HEK293 (cell line): ENCODE data around the gene PSMD9.
"Not testable (repeated sequence)": the region's sequence is repeated elsewhere in the genome, so short reads cannot be mapped to it uniquely, and the experiment has no call there.

Experiments used
- CTCF ChIA-PET: fragments of 350-600 bp; formaldehyde crosslinking; extraction: SDS; loops from one replicate; lab custom pipeline; 2021; ENCODE audit warnings: antibody characterized with exemption; lab: Yijun Ruan, JAX
- POLR2A ChIA-PET: fragments of 300-600 bp; formaldehyde crosslinking; extraction: SDS; loops from one replicate; lab custom pipeline; 2020; ENCODE audit warnings: antibody characterized with exemption, inconsistent platforms; lab: Yijun Ruan, JAX
- H3K27ac ChIP-seq: fragments of 200-500 bp; sonication (Bioruptor generic); 2 replicates; pipeline ENCODE4 v1.5.1; 2014; ENCODE audit warnings: low read depth, low read length, control low read depth, inconsistent platforms; ENCODE audit errors: extremely low read depth
- H3K36me3 ChIP-seq, 2 experiments: fragments of 200-500 bp in 1 of 2; sonication (Bioruptor generic) in 1 of 2; 1 replicate in 1 of 2; 2 replicates in 1 of 2; pipeline ENCODE4 v1.5.1; 2014 to 2017; ENCODE audit warnings: inconsistent platforms in 2 of 2, low read length in 2 of 2; ENCODE audit not compliant: control insufficient read depth in 2 of 2, insufficient read depth in 1 of 2
- H3K4me1 ChIP-seq: fragments of 200-500 bp; sonication (Bioruptor generic); 2 replicates; pipeline ENCODE4 v1.5.1; 2014; ENCODE audit warnings: mild to moderate bottlenecking, low read length, inconsistent platforms; ENCODE audit not compliant: control insufficient read depth, insufficient read depth
- H3K4me3 ChIP-seq: 2 replicates; pipeline ENCODE4 v1.5.1; 2011; ENCODE audit warnings: low read depth, mild to moderate bottlenecking, control low read depth, low read length, moderate library complexity
- H3K9me3 ChIP-seq: fragments of 200-500 bp; sonication (Bioruptor generic); 2 replicates; pipeline ENCODE4 v1.5.1; 2014; ENCODE audit warnings: low read depth, low read length, inconsistent platforms; ENCODE audit not compliant: control insufficient read depth, insufficient read depth
- BCL11A ChIP-seq: fragments of 450-650 bp; formaldehyde crosslinking; IDR thresholded peaks from 2 replicates; pipeline ENCODE4 v1.5.1; 2016; ENCODE audit warnings: low read depth, missing biosample characterization, missing genetic modification characterization
- MZF1 ChIP-seq: fragments of 450-650 bp; formaldehyde crosslinking; IDR thresholded peaks from 2 replicates; pipeline ENCODE4 v1.5.1; 2017; ENCODE audit warnings: missing biosample characterization, missing genetic modification characterization, borderline replicate concordance
- PATZ1 ChIP-seq: fragments of 450-650 bp; formaldehyde crosslinking; IDR thresholded peaks from 2 replicates; pipeline ENCODE4 v1.5.1; 2016; ENCODE audit warnings: missing biosample characterization, missing genetic modification characterization
- PRDM1 ChIP-seq: fragments of 450-650 bp; formaldehyde crosslinking; IDR thresholded peaks from 2 replicates; pipeline ENCODE4; 2016; ENCODE audit warnings: missing biosample characterization, missing genetic modification characterization
- TRIM28 ChIP-seq: IDR thresholded peaks from 2 replicates; pipeline ENCODE4 v1.6.1; 2011; ENCODE audit warnings: low read length, control low read depth, borderline replicate concordance
- YY1 ChIP-seq: fragments of 450-650 bp; formaldehyde crosslinking; IDR thresholded peaks from 2 replicates; pipeline ENCODE4 v1.5.1; 2018; ENCODE audit warnings: missing biosample characterization, missing genetic modification characterization
- ZBTB17 ChIP-seq: fragments of 450-650 bp; formaldehyde crosslinking; IDR thresholded peaks from 2 replicates; pipeline ENCODE4 v1.5.1; 2016; ENCODE audit warnings: missing biosample characterization, missing genetic modification characterization
- ZBTB20 ChIP-seq: fragments of 450-650 bp; formaldehyde crosslinking; IDR thresholded peaks from 2 replicates; pipeline ENCODE4 v1.5.1; 2016; ENCODE audit warnings: missing biosample characterization, missing genetic modification characterization
- ZNF112 ChIP-seq: fragments of 450-650 bp; formaldehyde crosslinking; IDR thresholded peaks from 2 replicates; pipeline ENCODE4 v1.5.0; 2017; ENCODE audit warnings: missing biosample characterization, missing genetic modification characterization
- ZNF121 ChIP-seq: fragments of 450-650 bp; formaldehyde crosslinking; IDR thresholded peaks from 2 replicates; pipeline ENCODE4 v1.5.1; 2016; ENCODE audit warnings: missing biosample characterization, missing genetic modification characterization
- ZNF184 ChIP-seq: fragments of 450-650 bp; IDR thresholded peaks from 2 replicates; pipeline ENCODE4 v1.5.1; 2018; ENCODE audit warnings: missing biosample characterization, mild to moderate bottlenecking, missing genetic modification characterization
- ZNF2 ChIP-seq: fragments of 450-650 bp; formaldehyde crosslinking; IDR thresholded peaks from 2 replicates; pipeline ENCODE4 v1.5.1; 2016; ENCODE audit warnings: missing biosample characterization, missing genetic modification characterization
- ZNF239 ChIP-seq: fragments of 450-650 bp; formaldehyde crosslinking; IDR thresholded peaks from 2 replicates; pipeline ENCODE4 v1.5.1; 2016; ENCODE audit warnings: missing biosample characterization, missing genetic modification characterization
- ZNF274 ChIP-seq, 2 experiments: fragments of 200-500 bp in 1 of 2; fragments of 450-650 bp in 1 of 2; sonication (Bioruptor generic) in 1 of 2; formaldehyde crosslinking in 1 of 2; IDR thresholded peaks; 2 replicates each; pipeline versions ENCODE4 v1.5.1 to v1.6.1; 2014 to 2016; ENCODE audit warnings: borderline replicate concordance in 1 of 2, inconsistent platforms in 1 of 2, low read length in 1 of 2, missing biosample characterization in 1 of 2, missing genetic modification characterization in 1 of 2
- ZNF335 ChIP-seq: fragments of 450-650 bp; formaldehyde crosslinking; conservative IDR thresholded peaks from 2 replicates; pipeline ENCODE4 v1.5.1; 2016; ENCODE audit warnings: missing biosample characterization, missing genetic modification characterization
- ZNF510 ChIP-seq: fragments of 450-650 bp; formaldehyde crosslinking; IDR thresholded peaks from 2 replicates; pipeline ENCODE4 v1.5.1; 2018; ENCODE audit warnings: mild to moderate bottlenecking, missing genetic modification characterization, missing biosample characterization; ENCODE audit not compliant: insufficient replicate concordance
- ZNF571 ChIP-seq: fragments of 450-650 bp; formaldehyde crosslinking; IDR thresholded peaks from 2 replicates; pipeline ENCODE4 v1.5.0; 2017; ENCODE audit warnings: missing biosample characterization, missing genetic modification characterization
- ZNF596 ChIP-seq: fragments of 450-650 bp; IDR thresholded peaks from 2 replicates; pipeline ENCODE4 v1.5.0; 2018; ENCODE audit warnings: missing biosample characterization, mild to moderate bottlenecking, missing genetic modification characterization, moderate library complexity
- ZNF600 ChIP-seq: fragments of 450-650 bp; formaldehyde crosslinking; IDR thresholded peaks from 2 replicates; pipeline ENCODE4 v1.5.1; 2016; ENCODE audit warnings: missing biosample characterization, missing genetic modification characterization
- ZNF621 ChIP-seq: fragments of 450-650 bp; formaldehyde crosslinking; IDR thresholded peaks from 2 replicates; pipeline ENCODE4 v1.5.1; 2017; ENCODE audit warnings: missing biosample characterization, missing genetic modification characterization
- ZNF639 ChIP-seq: fragments of 450-650 bp; formaldehyde crosslinking; IDR thresholded peaks from 2 replicates; pipeline ENCODE4 v1.5.1; 2016; ENCODE audit warnings: missing biosample characterization, missing genetic modification characterization
- ZNF664 ChIP-seq: fragments of 450-650 bp; formaldehyde crosslinking; IDR thresholded peaks from 2 replicates; pipeline ENCODE4 v1.5.1; 2016; ENCODE audit warnings: missing biosample characterization, missing genetic modification characterization
- ZNF670 ChIP-seq: fragments of 450-650 bp; formaldehyde crosslinking; IDR thresholded peaks from 2 replicates; pipeline ENCODE4 v1.5.1; 2016; ENCODE audit warnings: missing biosample characterization, missing genetic modification characterization, low read depth
- ZNF791 ChIP-seq: fragments of 450-650 bp; formaldehyde crosslinking; IDR thresholded peaks from 2 replicates; pipeline ENCODE4 v1.5.1; 2016; ENCODE audit warnings: missing biosample characterization, missing genetic modification characterization
- ZSCAN23 ChIP-seq: fragments of 450-650 bp; formaldehyde crosslinking; IDR thresholded peaks from 2 replicates; pipeline ENCODE4 v1.5.1; 2016; ENCODE audit warnings: missing biosample characterization, missing genetic modification characterization

Gene PSMD9

GRCh38 chr12:121869229-121869628 is 19.4 kb upstream of the PSMD9 start:
- not testable (repeated sequence) for H3K4me3 ChIP-seq, H3K9me3 ChIP-seq
- CTCF ChIA-PET: interaction anchor here (0.6 to 1.4 kb wide), 2 partner anchors 9 to 19 kb away, joined by 3 read pairs; no protein-coding TSS in a partner anchor

GRCh38 chr12:121871467-121871866 is 17.1 kb upstream of the PSMD9 start:
- no peak overlapping the region for H3K4me3 ChIP-seq
- CTCF ChIA-PET: interaction anchor here (0.6 to 1.0 kb wide), 4 partner anchors 63 to 252 kb away, joined by 3 to 9 read pairs (median 4); no protein-coding TSS in a partner anchor
- H3K9me3 ChIP-seq: no peaks in the 10 kb centered on the region
- POLR2A ChIA-PET: interaction anchor here (1.0 to 1.6 kb wide), 3 partner anchors 10 to 17 kb away, joined by 3 to 6 read pairs (median 4); partner anchors contain the start of gene PSMD9
- no peaks in the 10 kb centered on the region for H3K4me1 ChIP-seq
- H3K36me3 ChIP-seq: no peaks in the 10 kb centered on the region
- no peak overlapping the region for H3K27ac ChIP-seq
- TF ChIP-seq ZNF596 (tag by site-specific recombination): no peak
- TF ChIP-seq YY1: no peak
- no peak for TF ChIP-seq ZNF274 (IDR thresholded peaks at IDR 0.05; ENCODE audit: low read length)
- no peak for TF ChIP-seq ZNF274 (tag by site-specific recombination; IDR thresholded peaks at IDR 0.05; ENCODE audit: borderline replicate concordance)
- TF ChIP-seq ZNF510: no peak
- no peak for TF ChIP-seq ZNF184 (tag by site-specific recombination)
- TF ChIP-seq ZNF639 (tag by site-specific recombination): no peak
- TF ChIP-seq ZNF670 (tag by site-specific recombination): no peak
- TF ChIP-seq ZNF335 (tag by site-specific recombination): no peak
- no peak for TF ChIP-seq PRDM1

More at GRCh38 chr12:121869229-121869628, 19.4 kb upstream of the PSMD9 start:
- H3K36me3 ChIP-seq, H3K27ac ChIP-seq, H3K4me1 ChIP-seq: not testable (repeated sequence)
- TF ChIP-seq ZNF121 (tag by site-specific recombination): peak; percentile 85
- POLR2A ChIA-PET: interaction anchor here (0.6 kb wide), 1 partner anchor 23 kb away, joined by 3 read pairs; no protein-coding TSS in a partner anchor

GRCh38 chr12:121872546-121873215 is 15.9 kb upstream of the PSMD9 start:
- Histone ChIP-seq H3K4me3 (no peak overlapping the region), H3K27ac (no peak overlapping the region), H3K9me3 (no peaks in the 10 kb centered on the region), H3K4me1 (no peaks in the 10 kb centered on the region), H3K36me3 (no peaks in the 10 kb centered on the region)
- CTCF ChIA-PET: interaction anchor here (0.6 kb wide), 1 partner anchor 15 kb away, joined by 4 read pairs; no protein-coding TSS in a partner anchor
- TF ChIP-seq TRIM28 (no peak), ZNF239 (no peak), ZNF571 (tag by site-specific recombination) (no peak), PATZ1 (0 out of 2 replicates have a peak, but pooled peaks have one; percentile 24), MZF1 (tag by site-specific recombination) (peak; percentile 54; the same call in 1 of the 2 replicates), ZNF621 (tag by site-specific recombination) (no peak), ZNF600 (tag by site-specific recombination) (peak; percentile 86), ZNF112 (tag by site-specific recombination) (no peak), ZNF664 (peak; percentile 55; the same call in 1 of the 2 replicates), ZSCAN23 (tag by site-specific recombination) (no peak), ZBTB20 (tag by site-specific recombination) (0 out of 2 replicates have a peak, but pooled peaks have one; percentile 21), ZNF2 (tag by site-specific recombination) (no peak), ZNF596 (tag by site-specific recombination) (no peak), BCL11A (tag by site-specific recombination) (no peak), ZNF335 (tag by site-specific recombination) (no peak), ZBTB17 (tag by site-specific recombination) (peak; percentile 99), ZNF791 (no peak)
- POLR2A ChIA-PET: interaction anchor here (1.2 to 1.4 kb wide), 2 partner anchors 14 to 16 kb away, joined by 4 read pairs; partner anchors contain the start of genes HPD and PSMD9
